CD14-positive monocyte (primary cell): ENCODE measurements around the gene HTRA3. TPM values are rescaled to one million over a fixed set of nuclear protein-coding genes. Genes with fewer than 3 reads are reported as not detected.

Experiments
- DNase-seq, 3 donors: peaks; one replicate each; pipeline ENCODE4 v3.0.0-alpha.2; 2011 to 2022
- H2AFZ ChIP-seq: 2 replicates; pipeline ENCODE4 v1.6.0; 2012; ENCODE audit warnings: mild to moderate bottlenecking, low read depth, low read length, inconsistent platforms; ENCODE audit not compliant: insufficient read depth, poor library complexity, severe bottlenecking
- H3K27ac ChIP-seq, 2 donors: 1 replicate in 1 of 2; 2 replicates in 1 of 2; pipeline ENCODE4 v1.5.1; 2012 to 2013; ENCODE audit warnings: low read length in 2 of 2, control low read depth in 1 of 2, inconsistent platforms in 1 of 2, low read depth in 1 of 2, mild to moderate bottlenecking in 1 of 2
- H3K27me3 ChIP-seq, 2 donors: one replicate each; pipeline versions ENCODE4 v1.6.0 to v1.6.1; 2011 to 2013; ENCODE audit warnings: low read length in 2 of 2; ENCODE audit not compliant: control insufficient read depth in 2 of 2, insufficient read depth in 2 of 2
- H3K36me3 ChIP-seq, 2 donors: replicated peaks in 1 of 2; 1 replicate in 1 of 2; 2 replicates in 1 of 2; pipeline versions ENCODE4 v1.5.1 to v1.6.1; 2012 to 2013; ENCODE audit warnings: low read length in 2 of 2, control low read depth in 1 of 2, inconsistent platforms in 1 of 2, mild to moderate bottlenecking in 1 of 2; ENCODE audit not compliant: insufficient read depth in 2 of 2, control insufficient read depth in 1 of 2
- H3K4me1 ChIP-seq, 2 donors: 1 replicate in 1 of 2; 2 replicates in 1 of 2; pipeline versions ENCODE4 v1.5.1 to v1.6.1; 2012 to 2013; ENCODE audit warnings: low read length in 2 of 2, control low read depth in 1 of 2, inconsistent platforms in 1 of 2, mild to moderate bottlenecking in 1 of 2, moderate library complexity in 1 of 2; ENCODE audit not compliant: insufficient read depth in 2 of 2, control insufficient read depth in 1 of 2
- H3K4me2 ChIP-seq: replicated peaks from 2 replicates; pipeline ENCODE3; 2012; ENCODE audit warnings: low read length, moderate library complexity, mild to moderate bottlenecking; ENCODE audit not compliant: poor library complexity, severe bottlenecking; ENCODE audit errors: extremely low read depth
- H3K4me3 ChIP-seq, 3 experiments: fragments of 200-600 bp in 1 of 3; sonication (generic) in 1 of 3; replicated peaks in 1 of 3; 1 replicate in 2 of 3; 2 replicates in 1 of 3; pipeline ENCODE4 v1.5.1; 2011 to 2013; ENCODE audit warnings: low read length in 3 of 3, mild to moderate bottlenecking in 3 of 3, control low read depth in 2 of 3, low read depth in 2 of 3, inconsistent platforms in 1 of 3, moderate library complexity in 1 of 3
- H3K79me2 ChIP-seq: 2 replicates; pipeline ENCODE4 v1.6.0; 2012; ENCODE audit warnings: mild to moderate bottlenecking, control low read depth, inconsistent platforms, low read length, moderate library complexity; ENCODE audit not compliant: insufficient read depth
- H3K9ac ChIP-seq: 2 replicates; pipeline ENCODE4 v1.6.0; 2017; ENCODE audit warnings: low read length, mild to moderate bottlenecking; ENCODE audit not compliant: insufficient read depth, poor library complexity, severe bottlenecking
- H3K9me3 ChIP-seq, 2 donors: replicated peaks in 1 of 2; 1 replicate in 1 of 2; 2 replicates in 1 of 2; pipeline versions ENCODE4 v1.5.1 to v1.6.1; 2012 to 2013; ENCODE audit warnings: low read length in 2 of 2, control low read depth in 1 of 2; ENCODE audit not compliant: control insufficient read depth in 1 of 2, insufficient read depth in 1 of 2
- H4K20me1 ChIP-seq: 2 replicates; pipeline ENCODE4 v1.6.0; 2012; ENCODE audit warnings: mild to moderate bottlenecking, low read length, control low read depth, moderate library complexity; ENCODE audit not compliant: insufficient read depth
- H3K27ac Mint-ChIP-seq, 7 donors: one replicate each; pipeline ENCODE4 v1.8.0; 2020; ENCODE audit warnings: mild to moderate bottlenecking in 7 of 7, mixed read lengths in 7 of 7, moderate library complexity in 6 of 7, inconsistent platforms in 2 of 7
- H3K27me3 Mint-ChIP-seq, 3 donors: one replicate each; pipeline ENCODE4 v1.8.0; 2021 to 2022; ENCODE audit warnings: low read depth in 3 of 3, mild to moderate bottlenecking in 3 of 3, mixed read lengths in 3 of 3, moderate library complexity in 3 of 3, inconsistent platforms in 1 of 3
- H3K36me3 Mint-ChIP-seq, 2 donors: one replicate each; pipeline ENCODE4 v1.8.0; 2020; ENCODE audit warnings: mixed read lengths in 2 of 2, inconsistent platforms in 1 of 2, mild to moderate bottlenecking in 1 of 2
- H3K4me1 Mint-ChIP-seq: one replicate; pipeline ENCODE4 v1.8.0; 2020; ENCODE audit warnings: mild to moderate bottlenecking, mixed read lengths
- H3K4me3 Mint-ChIP-seq, 2 donors: one replicate each; pipeline ENCODE4 v1.8.0; 2020; ENCODE audit warnings: mild to moderate bottlenecking in 2 of 2, mixed read lengths in 2 of 2, moderate library complexity in 1 of 2
- H3K9me3 Mint-ChIP-seq, 7 donors: one replicate each; pipeline ENCODE4 v1.8.0; 2020 to 2022; ENCODE audit warnings: mixed read lengths in 7 of 7, mild to moderate bottlenecking in 6 of 7, moderate library complexity in 6 of 7, inconsistent platforms in 2 of 7
- CTCF ChIP-seq: fragments of 200-600 bp; IDR thresholded peaks from one replicate; pipeline ENCODE4 v1.8.0; 2022; ENCODE audit warnings: antibody characterized with exemption, mild to moderate bottlenecking
- WGBS: methylation state at CpG from one replicate; pipeline ENCODE4 v1.1.5; 2013; ENCODE audit warnings: missing lambda C conversion rate; ENCODE audit not compliant: insufficient coverage; 5-methylcytosine and 5-hydroxymethylcytosine counted together
- intact Hi-C, 2 donors: fragments of 100-400 bp; cut with micrococcal nuclease; formaldehyde crosslinking; loops; one replicate each; pipeline versions ENCODE4 v1.15.0 to v1.15.1; 2023
- polyA plus RNA-seq, 3 donors: library from polyadenylated mRNA; depleted of rRNA in 1 of 3; unstranded in 2 of 3; stranded (reverse) in 1 of 3; fragments of 300-500 nt in 2 of 3; fragments of >200 nt in 1 of 3; fragmentation: Illumina TruSeq in 2 of 3; gene quantifications; 1 replicate in 2 of 3; 2 replicates in 1 of 3; pipeline ENCODE4 v1.2.3, GENCODE V29; 2012 to 2021

The HTRA3 gene
- polyA plus RNA-seq, 3 donors: not detected

- Histone ChIP-seq H3K4me1 (peaks cover 9 to 26% of the 10 kb centered on the region in 2 donors), H3K27ac (no peak overlapping the region), H3K9me3 (no peaks in the 10 kb centered on the region), H3K4me3 (peak overlapping the region in 1 of 3 experiments; percentile 64), H3K4me2 (peak overlapping the region; percentile 76), H2AFZ (peak overlapping the region; percentile 61), H3K36me3 (no peaks in the 10 kb centered on the region), H3K9ac (no peak overlapping the region), H4K20me1 (no peaks in the 10 kb centered on the region), H3K27me3 (peaks cover 0 to 19% of the 10 kb centered on the region in 2 donors), H3K79me2 (no peaks in the 10 kb centered on the region)
- Mint-ChIP-seq H3K4me3 (peak overlapping the region; percentile 43 to 81), H3K27ac (no peak overlapping the region), H3K4me1 (peaks cover 30% of the 10 kb centered on the region), H3K36me3 (no peaks in the 10 kb centered on the region), H3K9me3 (peaks cover 0 to 3% (median 0%) of the 10 kb centered on the region in 7 donors), H3K27me3 (peaks cover 21 to 26% (median 25%) of the 10 kb centered on the region in 3 donors)
- intact Hi-C loops: no loop called here
- no peak for DNase-seq
- 53% methylated on average over 11 of the region's 11 CpGs for WGBS
- TF ChIP-seq CTCF: no peak
Observed at GRCh38 chr4:8270418-8270771, 841 bp downstream of the HTRA3 start.

GRCh38 chr4:8270912-8271815 lies 1.6 kb downstream of the HTRA3 start:
- intact Hi-C loops: no loop called here
- Histone ChIP-seq H3K9ac (no peak overlapping the region), H3K4me3 (no peak overlapping the region), H3K36me3 (no peaks in the 10 kb centered on the region), H3K79me2 (no peaks in the 10 kb centered on the region), H3K9me3 (no peaks in the 10 kb centered on the region), H4K20me1 (no peaks in the 10 kb centered on the region), H3K4me1 (peaks cover 9 to 26% of the 10 kb centered on the region in 2 donors), H2AFZ (no peak overlapping the region), H3K27me3 (peaks cover 0 to 19% of the 10 kb centered on the region in 2 donors), H3K27ac (no peak overlapping the region), H3K4me2 (no peak overlapping the region)
- Mint-ChIP-seq H3K36me3 (no peaks in the 10 kb centered on the region), H3K9me3 (peaks cover 0 to 3% (median 0%) of the 10 kb centered on the region in 7 donors), H3K27ac (no peak overlapping the region), H3K4me1 (peaks cover 30% of the 10 kb centered on the region), H3K27me3 (peaks cover 23 to 26% (median 25%) of the 10 kb centered on the region in 3 donors), H3K4me3 (peak overlapping the region; percentile 11 to 37)
- no peak for TF ChIP-seq CTCF
- 76% methylated on average over 21 of the region's 27 CpGs for WGBS
- DNase-seq: no peak
